ENCODE measurements around the gene LRRC3.

The LRRC3 gene

GRCh38 chr21:44475266-44475845 lies 20.0 kb downstream of the LRRC3 start:
- H4K20me1 ChIP-seq (ENCODE audit: insufficient read depth) = no peaks in the 10 kb centered on the region
- no peak for TF ChIP-seq CTCF (conservative IDR thresholded peaks at IDR 0.05; ENCODE audit: low read depth, low read length)
- H3K79me2 ChIP-seq (ENCODE audit: insufficient read depth, low read depth) = no peaks in the 10 kb centered on the region
- no peaks in the 10 kb centered on the region for H3K4me1 ChIP-seq (ENCODE audit: low read depth, poor library complexity, severe bottlenecking)
- H3K4me2 ChIP-seq = no peak overlapping the region
- no peaks in the 10 kb centered on the region for H3K36me3 ChIP-seq (ENCODE audit: insufficient read depth)
- no peak overlapping the region for H2AFZ ChIP-seq (ENCODE audit: low read depth)
- no peak overlapping the region for H3K9ac ChIP-seq
- H3K27ac ChIP-seq = no peak overlapping the region
- no peak overlapping the region for H3K4me3 ChIP-seq (IDR thresholded peaks at IDR 0.05; ENCODE audit: insufficient read depth, low read depth, low read length)
- H3K27me3 ChIP-seq (ENCODE audit: insufficient read depth, low read depth) = peaks cover 57% of the 10 kb centered on the region; the same call in 1 of the 2 replicates

- Histone ChIP-seq H3K27ac (no peak overlapping the region), H3K79me2 (ENCODE audit: insufficient read depth, low read depth) (no peaks in the 10 kb centered on the region), H3K9ac (no peak overlapping the region), H3K4me1 (ENCODE audit: low read depth, poor library complexity, severe bottlenecking) (no peaks in the 10 kb centered on the region), H2AFZ (ENCODE audit: low read depth) (no peak overlapping the region), H3K4me3 (IDR thresholded peaks at IDR 0.05; ENCODE audit: insufficient read depth, low read depth, low read length) (no peak overlapping the region), H3K4me2 (no peak overlapping the region), H3K27me3 (ENCODE audit: insufficient read depth, low read depth) (peaks cover 45% of the 10 kb centered on the region; the same call in 1 of the 2 replicates), H3K36me3 (ENCODE audit: insufficient read depth) (no peaks in the 10 kb centered on the region), H4K20me1 (ENCODE audit: insufficient read depth) (no peaks in the 10 kb centered on the region)
- TF ChIP-seq CTCF (conservative IDR thresholded peaks at IDR 0.05; ENCODE audit: low read depth, low read length) = no peak
These were observed 21.8 kb downstream of the LRRC3 start for GRCh38 chr21:44477131-44477530.

GRCh38 chr21:44477712-44478111 lies 22.4 kb downstream of the LRRC3 start:
- Histone ChIP-seq H3K4me1 (ENCODE audit: low read depth, poor library complexity, severe bottlenecking) (no peaks in the 10 kb centered on the region), H3K4me2 (no peak overlapping the region), H3K27me3 (ENCODE audit: insufficient read depth, low read depth) (peaks cover 49% of the 10 kb centered on the region), H3K4me3 (IDR thresholded peaks at IDR 0.05; ENCODE audit: insufficient read depth, low read depth, low read length) (no peak overlapping the region), H4K20me1 (ENCODE audit: insufficient read depth) (no peaks in the 10 kb centered on the region), H3K27ac (no peak overlapping the region), H3K79me2 (ENCODE audit: insufficient read depth, low read depth) (no peaks in the 10 kb centered on the region), H3K9ac (no peak overlapping the region), H3K36me3 (ENCODE audit: insufficient read depth) (no peaks in the 10 kb centered on the region), H2AFZ (ENCODE audit: low read depth) (no peak overlapping the region)
- TF ChIP-seq CTCF (conservative IDR thresholded peaks at IDR 0.05; ENCODE audit: low read depth, low read length) = no peak

GRCh38 chr21:44478124-44478800 lies 23.0 kb downstream of the LRRC3 start:
- no peaks in the 10 kb centered on the region for H3K4me1 ChIP-seq (ENCODE audit: low read depth, poor library complexity, severe bottlenecking)
- H3K4me2 ChIP-seq = no peak overlapping the region
- H3K79me2 ChIP-seq (ENCODE audit: insufficient read depth, low read depth) = no peaks in the 10 kb centered on the region

More at GRCh38 chr21:44478124-44478800, 23.0 kb downstream of the LRRC3 start:
- no peak for TF ChIP-seq CTCF (conservative IDR thresholded peaks at IDR 0.05; ENCODE audit: low read depth, low read length)
- Histone ChIP-seq H3K27ac (no peak overlapping the region), H3K4me3 (IDR thresholded peaks at IDR 0.05; ENCODE audit: insufficient read depth, low read depth, low read length) (no peak overlapping the region), H2AFZ (ENCODE audit: low read depth) (no peak overlapping the region), H4K20me1 (ENCODE audit: insufficient read depth) (no peaks in the 10 kb centered on the region), H3K36me3 (ENCODE audit: insufficient read depth) (no peaks in the 10 kb centered on the region), H3K9ac (no peak overlapping the region), H3K27me3 (ENCODE audit: insufficient read depth, low read depth) (peaks cover 50% of the 10 kb centered on the region)
